Esophagus (tissue), 2 donors: ENCODE results near the gene ATXN7. TPM values are rescaled to one million over a fixed set of nuclear protein-coding genes. Genes with fewer than 3 reads are reported as not detected.

ENCODE experiments used
- H3K27ac ChIP-seq, 2 donors: one replicate each; pipeline ENCODE4 v1.5.1; 2013; ENCODE audit warnings: low read depth in 2 of 2, mild to moderate bottlenecking in 2 of 2, inconsistent platforms in 1 of 2, low read length in 1 of 2, moderate library complexity in 1 of 2
- H3K27me3 ChIP-seq, 2 donors: one replicate each; pipeline ENCODE4 v1.6.1; 2013; ENCODE audit warnings: low read length in 2 of 2, control low read depth in 1 of 2, mild to moderate bottlenecking in 1 of 2; ENCODE audit not compliant: insufficient read depth in 2 of 2, control insufficient read depth in 1 of 2
- H3K36me3 ChIP-seq, 2 donors: one replicate each; pipeline ENCODE4 v1.6.1; 2013; ENCODE audit warnings: low read length in 1 of 2; ENCODE audit not compliant: control insufficient read depth in 2 of 2, insufficient read depth in 2 of 2
- H3K4me1 ChIP-seq, 2 donors: one replicate each; pipeline ENCODE4 v1.6.1; 2013; ENCODE audit warnings: low read length in 1 of 2; ENCODE audit not compliant: control insufficient read depth in 2 of 2, insufficient read depth in 2 of 2
- H3K4me3 ChIP-seq, 2 donors: one replicate each; pipeline ENCODE4 v1.5.1; 2013; ENCODE audit warnings: low read length in 2 of 2, mild to moderate bottlenecking in 2 of 2, low read depth in 1 of 2, moderate library complexity in 1 of 2
- H3K9me3 ChIP-seq, 2 donors: one replicate each; pipeline ENCODE4 v1.6.1; 2013; ENCODE audit warnings: mild to moderate bottlenecking in 2 of 2, low read depth in 1 of 2, low read length in 1 of 2, moderate library complexity in 1 of 2; ENCODE audit not compliant: control insufficient read depth in 2 of 2, insufficient read depth in 1 of 2
- WGBS, 2 donors: extraction: QIAGEN DNeasy Blood & Tissue Kit; methylation state at CpG; one replicate each; pipeline ENCODE4 v1.1.7; 2013; 5-methylcytosine and 5-hydroxymethylcytosine counted together
- polyA plus RNA-seq, 2 donors: library from polyadenylated mRNA; stranded (reverse); fragments of 200-250 nt; gene quantifications; one replicate each; pipeline ENCODE4 v1.2.3, GENCODE V29; 2013
- donor health status: healthy with polysubstance abuse.
- donor health status: Bipolar disorder and iron deficiency.

Gene ATXN7
- polyA plus RNA-seq, 2 donors: 2.6 to 5.9 TPM

DNA sequence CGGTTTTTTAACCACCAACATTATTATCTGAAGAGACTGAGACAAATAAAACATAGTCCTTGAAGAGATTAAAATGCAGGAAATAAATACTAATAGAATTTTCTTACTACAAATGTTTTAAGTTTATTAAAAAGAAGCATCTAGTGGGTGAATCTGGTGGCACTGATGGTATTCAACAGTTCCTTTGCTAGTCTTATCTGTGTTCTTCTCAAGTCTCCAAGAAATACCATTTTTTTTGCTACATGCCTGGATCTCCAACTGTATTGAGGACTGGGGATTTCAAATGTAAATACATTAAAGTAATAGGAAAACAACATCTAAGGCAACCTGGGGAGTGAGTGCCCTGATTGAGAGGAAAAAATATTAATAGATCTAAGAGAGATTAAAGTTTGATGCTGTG lies 22.0 kb upstream of the ATXN7 start:
- no peak overlapping the region for H3K4me3 ChIP-seq
- H3K36me3 ChIP-seq: no peaks in the 10 kb centered on the region
- H3K27ac ChIP-seq: no peak overlapping the region
- H3K9me3 ChIP-seq: no peaks in the 10 kb centered on the region
- 3 to 47% methylated on average over 1 of the region's 1 CpG for WGBS, 2 donors
- no peaks in the 10 kb centered on the region for H3K27me3 ChIP-seq
- no peaks in the 10 kb centered on the region for H3K4me1 ChIP-seq

DNA sequence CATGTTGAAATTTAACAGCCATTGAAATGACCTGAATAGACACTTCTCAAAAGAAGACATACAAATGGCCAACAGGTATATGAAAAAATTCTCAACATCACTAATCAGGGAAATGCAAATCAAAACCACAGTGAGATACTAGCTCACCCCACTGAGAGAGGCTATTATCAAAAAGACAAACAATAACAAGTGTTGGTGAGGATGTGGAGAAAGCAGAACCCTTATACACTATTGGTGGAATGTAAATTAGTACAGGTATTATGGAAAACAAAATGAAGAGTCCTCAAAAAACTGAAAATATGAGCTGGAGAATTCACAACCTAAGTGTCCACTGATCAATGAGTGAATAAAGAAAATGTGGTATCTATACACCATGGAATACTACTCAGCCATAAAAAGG lies 21.5 kb upstream of the ATXN7 start:
- Histone ChIP-seq H3K27ac (no peak overlapping the region), H3K4me3 (no peak overlapping the region), H3K27me3 (no peaks in the 10 kb centered on the region), H3K9me3 (no peaks in the 10 kb centered on the region), H3K4me1 (no peaks in the 10 kb centered on the region), H3K36me3 (no peaks in the 10 kb centered on the region)

DNA sequence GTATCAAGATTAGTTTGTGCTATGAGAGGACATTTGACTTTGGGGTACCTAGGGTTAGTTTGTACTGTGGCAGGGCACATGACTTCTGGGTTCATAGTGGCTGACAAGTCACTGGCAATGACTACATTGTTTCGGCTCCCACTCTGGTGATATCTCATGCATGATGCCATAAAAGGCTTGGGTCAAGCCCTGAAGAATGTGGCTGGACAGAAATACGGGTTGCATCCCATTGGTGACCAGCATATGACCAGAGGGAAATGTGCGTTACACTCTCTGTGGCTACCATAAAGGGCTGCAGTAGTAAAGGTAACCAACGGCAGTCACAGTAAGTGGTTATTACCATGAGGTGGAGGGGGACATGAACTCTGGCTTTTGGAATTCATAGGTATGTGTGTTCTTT lies 18.5 kb upstream of the ATXN7 start:
- no peak overlapping the region for H3K4me3 ChIP-seq

DNA sequence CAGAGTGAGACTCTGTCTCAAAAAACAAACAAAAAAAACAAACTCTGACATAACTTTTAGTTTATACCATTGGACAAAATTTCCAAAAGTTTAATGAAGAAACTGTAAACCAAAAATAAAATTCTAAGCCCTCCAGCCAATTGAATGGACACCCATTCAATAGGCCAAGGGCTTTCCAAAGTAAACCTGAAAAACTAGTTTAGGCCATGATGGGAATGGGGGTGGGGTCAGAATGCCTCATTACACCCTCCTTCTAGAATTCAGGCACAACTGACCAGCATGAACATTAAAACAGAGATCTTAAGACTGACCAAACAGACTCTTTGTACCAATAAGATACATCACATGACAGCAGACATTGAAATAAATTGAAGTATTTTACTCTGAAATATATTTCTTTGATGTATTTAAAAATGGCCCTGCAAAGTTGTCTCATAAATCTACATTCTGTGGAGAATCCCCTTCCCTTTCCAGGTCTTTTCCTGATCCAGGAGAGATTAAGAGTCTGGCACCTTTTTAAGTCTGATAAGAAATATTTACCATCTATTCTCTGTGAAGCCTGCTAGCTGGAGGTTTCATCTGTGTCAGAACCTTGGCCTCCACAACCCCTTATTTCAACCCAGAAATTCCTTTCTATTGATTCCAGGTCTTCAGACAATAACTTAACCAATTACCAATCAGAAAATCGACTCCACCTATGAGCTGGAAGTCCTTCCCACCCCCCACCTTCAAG lies 15.8 kb upstream of the ATXN7 start:
- Histone ChIP-seq H3K27me3 (no peaks in the 10 kb centered on the region), H3K4me3 (no peak overlapping the region), H3K9me3 (no peaks in the 10 kb centered on the region), H3K27ac (no peak overlapping the region), H3K36me3 (no peaks in the 10 kb centered on the region), H3K4me1 (no peaks in the 10 kb centered on the region)
- WGBS, 2 donors: 42 to 52% methylated on average over 1 of the region's 1 CpG

More for the DNA sequence above, 18.5 kb upstream of the ATXN7 start:
- H3K27me3 ChIP-seq: no peaks in the 10 kb centered on the region
- H3K36me3 ChIP-seq: no peaks in the 10 kb centered on the region
- no peak overlapping the region for H3K27ac ChIP-seq
- H3K9me3 ChIP-seq: no peaks in the 10 kb centered on the region
- H3K4me1 ChIP-seq: no peaks in the 10 kb centered on the region
- 88 to 92% methylated on average over 4 of the region's 4 CpGs for WGBS, 2 donors

DNA sequence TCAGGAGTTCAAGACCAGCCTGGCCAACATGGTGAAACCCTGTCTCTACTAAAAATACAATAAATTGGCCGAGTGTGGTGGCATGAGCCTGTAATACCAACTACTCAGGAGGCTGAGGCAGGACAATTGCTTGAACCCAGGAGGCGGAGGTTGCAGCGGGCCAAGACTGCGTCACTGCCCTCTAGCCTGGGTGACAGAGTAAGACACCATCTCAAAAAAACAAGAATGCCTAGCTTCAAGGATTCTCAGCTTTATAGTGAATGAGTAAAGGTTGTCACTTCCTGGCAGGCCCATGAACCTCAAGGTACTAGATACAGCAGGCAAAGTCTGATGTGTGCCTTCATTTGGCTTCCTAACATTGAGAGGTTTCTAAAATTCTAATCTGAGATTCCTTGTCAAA lies 14.5 kb upstream of the ATXN7 start:
- Histone ChIP-seq H3K27ac (no peak overlapping the region), H3K27me3 (no peaks in the 10 kb centered on the region), H3K4me1 (no peaks in the 10 kb centered on the region), H3K9me3 (no peaks in the 10 kb centered on the region), H3K36me3 (no peaks in the 10 kb centered on the region), H3K4me3 (no peak overlapping the region)
- WGBS, 2 donors: 96% methylated on average over 4 of the region's 4 CpGs

DNA sequence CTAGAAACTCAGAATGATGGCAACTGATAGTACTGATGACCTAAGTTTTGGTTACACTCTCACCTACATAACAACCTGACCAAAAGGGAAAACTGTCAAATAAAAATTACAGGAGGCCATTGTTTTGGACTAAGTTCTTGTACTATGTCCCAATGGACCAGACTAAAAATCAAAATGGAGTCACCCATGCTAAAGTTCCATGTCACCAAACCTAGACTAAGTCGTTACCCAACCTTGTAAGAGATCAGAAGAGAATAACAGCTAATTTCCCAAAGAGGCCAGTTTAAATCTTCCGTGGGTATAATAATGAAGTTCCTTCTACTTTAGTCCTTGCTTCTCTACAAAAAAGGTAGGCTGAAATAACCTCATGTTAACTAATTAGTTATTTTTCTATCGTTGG lies 12.4 kb upstream of the ATXN7 start:
- 96 to 98% methylated on average over 3 of the region's 3 CpGs for WGBS, 2 donors

DNA sequence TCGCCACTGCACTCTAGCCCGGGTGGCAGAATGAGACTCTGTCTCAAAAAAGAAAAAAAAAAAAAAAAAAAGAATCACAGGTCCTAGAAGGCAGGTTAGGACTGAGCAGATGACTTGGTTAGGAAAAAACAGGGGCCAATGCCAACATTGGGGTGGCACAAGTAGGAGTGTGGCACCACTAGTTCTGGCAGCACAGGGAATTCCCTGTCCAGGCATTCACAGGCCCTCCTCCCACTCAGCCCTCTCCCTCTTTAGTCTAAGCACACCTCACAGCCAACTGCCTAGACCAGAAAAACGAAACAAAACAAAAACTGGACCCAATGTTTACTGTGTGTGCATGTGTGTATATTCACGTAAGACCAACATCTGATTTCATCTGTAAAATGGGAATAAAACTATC lies 10.6 kb upstream of the ATXN7 start:
- H3K4me3 ChIP-seq: no peak overlapping the region
- H3K27ac ChIP-seq: no peak overlapping the region
- no peaks in the 10 kb centered on the region for H3K4me1 ChIP-seq
- WGBS, 2 donors: 83 to 91% methylated on average over 4 of the region's 4 CpGs
- H3K9me3 ChIP-seq: no peaks in the 10 kb centered on the region
- H3K27me3 ChIP-seq: no peaks in the 10 kb centered on the region
- no peaks in the 10 kb centered on the region for H3K36me3 ChIP-seq

More for the DNA sequence above, 12.4 kb upstream of the ATXN7 start:
- Histone ChIP-seq H3K27me3 (no peaks in the 10 kb centered on the region), H3K27ac (no peak overlapping the region), H3K9me3 (no peaks in the 10 kb centered on the region), H3K36me3 (no peaks in the 10 kb centered on the region), H3K4me3 (no peak overlapping the region), H3K4me1 (no peaks in the 10 kb centered on the region)

DNA sequence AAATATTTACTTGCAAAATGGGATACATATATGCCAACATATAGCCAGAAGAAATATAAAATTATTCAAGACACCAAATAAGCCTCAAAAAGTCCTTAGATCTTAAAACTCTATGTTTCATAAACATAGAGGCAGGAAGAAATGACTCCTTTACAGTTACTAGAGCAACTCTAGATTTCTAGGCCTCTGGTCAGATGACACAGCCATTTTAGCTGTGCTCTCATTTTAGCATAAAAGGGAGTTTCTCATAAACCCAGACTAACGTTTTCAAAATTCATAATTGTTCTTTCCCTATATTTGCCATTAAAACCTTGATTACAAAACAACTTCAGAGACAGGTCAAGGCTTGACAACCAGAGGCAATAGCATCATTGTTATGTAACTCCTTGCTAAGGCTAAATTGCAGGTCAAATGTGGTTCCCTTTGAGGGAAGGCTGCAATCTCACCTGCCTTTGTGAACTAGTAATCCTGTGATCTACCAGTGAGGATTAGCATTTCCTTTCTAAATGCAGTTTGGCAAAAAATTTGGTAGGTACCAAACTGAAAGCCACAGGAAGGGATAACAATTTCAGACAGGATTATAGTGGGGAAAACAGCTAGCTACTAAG lies 8.2 kb upstream of the ATXN7 start:
- Histone ChIP-seq H3K27me3 (no peaks in the 10 kb centered on the region), H3K4me3 (no peak overlapping the region), H3K36me3 (no peaks in the 10 kb centered on the region), H3K9me3 (no peaks in the 10 kb centered on the region), H3K27ac (no peak overlapping the region), H3K4me1 (no peaks in the 10 kb centered on the region)
- WGBS, 2 donors: 16 to 42% methylated on average over 1 of the region's 1 CpG

DNA sequence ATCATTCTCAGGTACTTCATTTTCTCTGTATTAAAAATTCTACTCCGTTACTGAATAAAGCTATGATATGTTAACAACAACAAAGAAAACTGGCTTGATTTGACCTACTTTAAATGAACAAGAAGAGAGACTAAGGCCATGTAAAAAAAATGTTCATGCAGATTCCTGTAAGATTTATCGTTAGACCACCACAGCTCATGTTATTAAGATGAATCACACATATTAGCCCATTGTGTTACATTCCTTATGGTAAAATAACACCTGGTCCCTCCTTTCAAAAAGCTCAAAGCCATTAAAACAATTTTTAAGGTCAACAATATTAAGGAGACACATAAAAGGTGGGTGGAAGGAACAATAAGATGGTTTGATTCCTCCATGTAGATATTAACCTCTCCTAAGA lies 6.4 kb upstream of the ATXN7 start:
- WGBS, 2 donors: 83 to 91% methylated on average over 2 of the region's 2 CpGs
- H3K27me3 ChIP-seq: no peaks in the 10 kb centered on the region
- no peaks in the 10 kb centered on the region for H3K4me1 ChIP-seq
- H3K36me3 ChIP-seq: no peaks in the 10 kb centered on the region
- no peak overlapping the region for H3K4me3 ChIP-seq
- H3K9me3 ChIP-seq: no peaks in the 10 kb centered on the region
- H3K27ac ChIP-seq: no peak overlapping the region

DNA sequence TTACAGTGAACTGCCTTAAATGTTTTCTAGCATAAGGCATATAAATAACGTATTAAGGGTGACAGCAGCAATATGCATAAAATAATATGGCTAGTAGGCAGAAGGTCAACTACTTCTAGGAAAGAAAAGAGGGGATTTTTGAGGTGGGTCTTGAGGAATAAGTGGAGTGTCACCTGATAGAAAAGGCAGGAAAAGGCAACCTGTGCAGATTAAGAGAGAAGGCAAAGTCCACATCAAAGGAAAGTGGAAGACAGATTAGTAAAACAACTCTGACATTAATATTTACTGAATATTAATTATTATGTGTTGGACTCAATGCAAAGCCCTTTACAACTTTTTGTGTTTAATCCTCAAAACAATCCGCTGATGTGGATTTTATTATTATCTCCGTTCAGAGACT lies 2.9 kb upstream of the ATXN7 start:
- Histone ChIP-seq H3K27me3 (no peaks in the 10 kb centered on the region), H3K4me1 (peaks cover 0 to 4% of the 10 kb centered on the region in 2 donors), H3K36me3 (no peaks in the 10 kb centered on the region), H3K27ac (no peak overlapping the region), H3K9me3 (no peaks in the 10 kb centered on the region), H3K4me3 (no peak overlapping the region)
- WGBS, 2 donors: 66 to 86% methylated on average over 3 of the region's 3 CpGs
